ENCODE measurements around the gene GRAMD2B. TPM values are rescaled to one million over a fixed set of nuclear protein-coding genes. Genes with fewer than 3 reads are reported as not detected.
"Not testable (repeated sequence)": the region's sequence is repeated elsewhere in the genome, so short reads cannot be mapped to it uniquely, and the experiment has no call there.

The GRAMD2B gene
- total and polyA plus RNA-seq, 5 donors: 13.0 to 45.4 (median 33.6) TPM

DNA sequence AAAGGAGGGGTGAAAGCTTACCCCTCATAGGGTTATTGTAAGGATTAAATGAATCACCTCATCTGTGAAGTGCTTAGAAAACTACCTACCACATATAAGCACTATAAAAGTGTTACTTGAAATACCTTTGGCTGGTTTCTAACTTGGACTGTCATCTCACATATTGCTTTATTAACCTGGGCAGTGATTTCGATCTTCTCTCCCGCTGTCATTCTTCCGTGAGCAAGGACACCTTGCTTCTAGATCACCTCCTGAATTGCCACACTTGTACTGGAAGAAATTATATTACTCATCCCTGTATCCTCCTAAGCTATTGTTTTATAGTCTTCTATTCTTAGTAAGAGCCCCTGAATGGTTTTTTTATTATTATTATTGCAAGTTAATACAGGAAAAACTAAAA, 34.0 kb upstream of the GRAMD2B start:
- ATAC-seq (no peak), DNase-seq (no peak)
- no peak overlapping the region for H3K27ac ChIP-seq (ENCODE audit: low read length)
- H3K4me3 ChIP-seq (ENCODE audit: low read length): no peak overlapping the region
- no peaks in the 10 kb centered on the region for H3K27me3 ChIP-seq (ENCODE audit: control insufficient read depth, insufficient read depth)
- H3K4me1 ChIP-seq (ENCODE audit: control insufficient read depth, insufficient read depth, low read length): peaks cover 2% of the 10 kb centered on the region
- 71% methylated on average over 3 of the region's 3 CpGs for WGBS
- H3K9me3 ChIP-seq (ENCODE audit: control insufficient read depth, low read length): no peaks in the 10 kb centered on the region
- intact Hi-C loops (cut with DNase I): no loop called here

DNA sequence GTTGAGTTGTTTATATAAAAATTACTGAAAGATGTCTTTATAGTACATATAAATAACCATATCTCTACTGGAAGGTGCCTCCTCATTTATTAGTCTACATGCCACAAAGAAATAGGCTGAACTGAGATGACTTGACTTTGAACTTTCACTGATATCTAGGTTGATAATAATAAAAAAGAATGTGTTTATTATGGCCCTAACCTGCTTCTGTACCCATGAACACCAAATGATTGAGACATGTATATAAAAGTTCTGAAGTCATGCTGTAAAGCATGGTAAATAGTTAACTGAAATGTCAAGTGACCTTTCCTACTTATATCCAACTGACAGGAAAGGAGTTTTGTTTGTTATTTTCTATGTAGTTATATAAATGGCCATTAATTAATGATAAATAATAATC, 33.2 kb upstream of the GRAMD2B start:
- Histone ChIP-seq H3K27ac (ENCODE audit: low read length) (no peak overlapping the region), H3K4me3 (ENCODE audit: low read length) (no peak overlapping the region), H3K4me1 (ENCODE audit: control insufficient read depth, insufficient read depth, low read length) (no peaks in the 10 kb centered on the region), H3K27me3 (ENCODE audit: control insufficient read depth, insufficient read depth) (no peaks in the 10 kb centered on the region), H3K9me3 (ENCODE audit: control insufficient read depth, low read length) (no peaks in the 10 kb centered on the region)
- DNase-seq: no peak
- ATAC-seq: no peak
- intact Hi-C loops (cut with DNase I): no loop called here

DNA sequence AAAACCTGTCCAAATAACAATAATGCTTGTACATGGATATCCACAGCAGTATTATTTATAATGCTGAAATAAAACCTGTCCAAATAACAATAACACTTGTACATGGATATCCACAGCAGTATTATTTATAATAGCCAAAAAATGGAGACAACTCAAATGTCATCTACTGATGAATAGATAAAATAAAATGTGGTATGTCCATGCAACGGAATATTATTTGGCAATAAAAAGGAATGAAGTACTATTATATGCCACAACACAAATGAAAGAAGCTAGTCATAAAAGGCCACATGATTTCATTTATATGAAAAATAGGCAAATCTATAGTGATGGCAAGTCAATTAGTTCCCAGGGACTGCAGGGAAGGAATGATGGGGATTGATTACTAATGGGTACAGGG, 31.8 kb upstream of the GRAMD2B start:
- Histone ChIP-seq H3K9me3 (ENCODE audit: control insufficient read depth, low read length) (no peaks in the 10 kb centered on the region), H3K27ac (ENCODE audit: low read length) (no peak overlapping the region), H3K4me3 (ENCODE audit: low read length) (no peak overlapping the region), H3K4me1 (ENCODE audit: control insufficient read depth, insufficient read depth, low read length) (no peaks in the 10 kb centered on the region), H3K27me3 (ENCODE audit: control insufficient read depth, insufficient read depth) (no peaks in the 10 kb centered on the region)
- ATAC-seq (no peak), DNase-seq (no peak)
- intact Hi-C loops (cut with DNase I): no loop called here
- 94% methylated on average over 1 of the region's 1 CpG for WGBS

DNA sequence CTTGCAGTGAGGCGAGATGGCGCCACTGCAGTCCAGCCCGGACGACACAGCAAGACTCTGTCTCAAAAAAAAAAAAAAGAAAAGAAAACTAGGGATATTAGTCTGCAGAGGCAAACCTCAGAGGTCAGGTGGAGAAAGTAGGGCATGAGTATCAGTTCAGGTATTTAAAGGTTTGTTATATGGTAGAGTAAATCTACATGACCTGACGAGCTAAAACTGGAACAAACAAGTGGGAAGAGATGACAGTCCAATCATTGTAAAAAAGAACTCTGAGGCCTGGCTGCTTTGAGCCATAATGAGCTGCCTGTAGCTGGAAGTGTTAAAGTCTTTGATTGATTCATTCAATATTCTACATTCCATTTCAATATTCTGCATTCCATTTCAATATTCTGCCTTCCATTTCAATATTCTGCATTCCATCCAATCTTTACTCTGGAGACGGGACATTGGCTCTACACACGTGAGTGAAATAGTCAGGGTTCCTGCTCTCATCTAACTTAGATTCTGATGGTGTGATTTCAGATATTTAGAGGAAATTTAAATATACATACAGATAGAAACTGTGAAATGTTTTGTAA, 28.9 kb upstream of the GRAMD2B start:
- H3K4me1 ChIP-seq (ENCODE audit: control insufficient read depth, insufficient read depth, low read length): no peaks in the 10 kb centered on the region
- no peak for ATAC-seq
- no peak for DNase-seq
- no peak overlapping the region for H3K4me3 ChIP-seq (ENCODE audit: low read length)
- no peaks in the 10 kb centered on the region for H3K9me3 ChIP-seq (ENCODE audit: control insufficient read depth, low read length)
- no peak overlapping the region for H3K27ac ChIP-seq (ENCODE audit: low read length)
- WGBS: 74% methylated on average over 7 of the region's 7 CpGs
- intact Hi-C loops (cut with DNase I): no loop called here
- H3K27me3 ChIP-seq (ENCODE audit: control insufficient read depth, insufficient read depth): no peaks in the 10 kb centered on the region

DNA sequence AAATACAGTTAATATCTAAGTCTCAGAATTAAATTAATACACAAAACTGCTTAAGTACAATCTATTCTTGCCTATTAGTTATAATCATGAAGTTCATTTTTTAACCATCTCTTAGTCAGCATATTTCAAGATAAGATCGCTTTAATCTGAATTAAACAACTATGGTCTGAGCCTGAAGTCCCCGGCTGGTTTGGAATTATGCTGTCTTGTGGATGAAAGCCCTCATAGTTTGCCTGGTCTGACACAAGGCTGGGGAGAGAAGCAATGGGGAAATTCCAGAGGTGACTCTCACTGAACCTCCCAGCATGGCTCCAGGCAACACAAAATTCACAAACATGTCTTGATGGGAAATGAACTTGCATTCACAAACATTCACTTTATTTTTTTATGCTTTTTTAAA, 28.0 kb upstream of the GRAMD2B start:
- DNase-seq (no peak), ATAC-seq (no peak)
- 62% methylated on average over 2 of the region's 2 CpGs for WGBS
- Histone ChIP-seq H3K27ac (ENCODE audit: low read length) (no peak overlapping the region), H3K9me3 (ENCODE audit: control insufficient read depth, low read length) (no peaks in the 10 kb centered on the region), H3K4me1 (ENCODE audit: control insufficient read depth, insufficient read depth, low read length) (no peaks in the 10 kb centered on the region), H3K4me3 (ENCODE audit: low read length) (no peak overlapping the region), H3K27me3 (ENCODE audit: control insufficient read depth, insufficient read depth) (no peaks in the 10 kb centered on the region)
- intact Hi-C loops (cut with DNase I): no loop called here

DNA sequence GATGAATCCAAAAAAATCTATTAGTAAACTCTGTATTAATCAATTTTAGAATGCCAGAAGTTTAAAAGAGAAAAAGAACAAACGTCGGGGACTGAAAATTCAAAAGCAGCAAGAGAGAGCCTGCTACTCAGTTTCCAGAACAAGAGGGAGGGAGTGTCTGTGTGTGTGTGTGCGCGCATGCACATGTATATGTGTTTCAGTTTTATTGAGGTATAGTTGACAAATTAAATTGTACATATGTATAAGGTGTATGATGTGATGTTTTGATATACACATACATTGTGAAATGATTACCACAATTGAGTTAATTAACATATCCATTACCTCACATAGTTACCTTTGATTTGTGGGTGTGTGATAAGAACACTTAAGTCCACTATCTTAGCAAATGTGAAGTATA, 27.6 kb upstream of the GRAMD2B start:
- intact Hi-C loops (cut with DNase I): no loop called here
- no peaks in the 10 kb centered on the region for H3K4me1 ChIP-seq (ENCODE audit: control insufficient read depth, insufficient read depth, low read length)
- no peaks in the 10 kb centered on the region for H3K27me3 ChIP-seq (ENCODE audit: control insufficient read depth, insufficient read depth)
- H3K4me3 ChIP-seq (ENCODE audit: low read length): no peak overlapping the region
- H3K9me3 ChIP-seq (ENCODE audit: control insufficient read depth, low read length): no peaks in the 10 kb centered on the region
- no peak for DNase-seq
- ATAC-seq: no peak
- H3K27ac ChIP-seq (ENCODE audit: low read length): no peak overlapping the region
- WGBS: 86% methylated on average over 4 of the region's 4 CpGs

DNA sequence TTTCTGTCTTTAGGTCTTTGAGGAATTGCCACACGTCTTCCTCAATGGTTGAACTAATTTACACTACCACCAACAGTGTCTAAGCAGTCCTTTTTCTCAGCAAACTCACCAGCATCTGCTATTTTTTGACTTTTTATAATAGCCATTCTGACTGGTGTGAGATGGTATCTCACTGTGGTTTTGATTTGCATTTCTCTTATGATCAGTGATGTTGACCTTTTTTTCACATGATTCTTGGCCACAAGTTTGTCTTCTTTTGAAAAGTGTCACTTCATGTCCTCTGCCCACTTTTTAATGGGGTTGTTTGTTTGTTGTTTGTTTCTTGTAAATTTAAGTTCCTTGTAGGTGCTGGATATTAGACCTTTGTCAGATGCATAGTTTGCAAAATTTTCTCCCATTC, 26.5 kb upstream of the GRAMD2B start:
- H3K27me3 ChIP-seq (ENCODE audit: control insufficient read depth, insufficient read depth); H3K9me3 ChIP-seq (ENCODE audit: control insufficient read depth, low read length); ATAC-seq; H3K4me1 ChIP-seq (ENCODE audit: control insufficient read depth, insufficient read depth, low read length); DNase-seq; intact Hi-C loops (cut with DNase I); H3K4me3 ChIP-seq (ENCODE audit: low read length); H3K27ac ChIP-seq (ENCODE audit: low read length): not testable (repeated sequence)
- 89% methylated on average over 1 of the region's 1 CpG for WGBS

DNA sequence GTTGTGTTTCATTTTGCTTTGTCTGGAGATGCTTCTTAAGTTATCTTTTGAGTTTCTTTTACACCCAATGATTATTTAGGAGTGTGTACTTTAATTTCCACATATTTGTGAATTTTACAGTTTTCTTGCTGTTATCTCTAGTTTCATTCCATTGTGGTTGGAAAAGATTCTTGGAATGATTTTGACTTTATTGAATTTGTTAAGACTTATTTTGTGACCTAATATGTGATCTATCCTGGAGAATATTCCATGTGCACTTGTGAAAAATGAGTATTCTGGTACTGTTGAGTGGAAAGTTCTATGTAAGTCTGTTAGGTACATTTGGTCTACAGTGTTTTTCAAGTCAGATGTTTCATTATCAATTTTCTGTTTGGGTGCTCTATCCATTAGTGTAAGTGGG, 24.4 kb upstream of the GRAMD2B start:
- ATAC-seq: no peak
- intact Hi-C loops (cut with DNase I): no loop called here

DNA sequence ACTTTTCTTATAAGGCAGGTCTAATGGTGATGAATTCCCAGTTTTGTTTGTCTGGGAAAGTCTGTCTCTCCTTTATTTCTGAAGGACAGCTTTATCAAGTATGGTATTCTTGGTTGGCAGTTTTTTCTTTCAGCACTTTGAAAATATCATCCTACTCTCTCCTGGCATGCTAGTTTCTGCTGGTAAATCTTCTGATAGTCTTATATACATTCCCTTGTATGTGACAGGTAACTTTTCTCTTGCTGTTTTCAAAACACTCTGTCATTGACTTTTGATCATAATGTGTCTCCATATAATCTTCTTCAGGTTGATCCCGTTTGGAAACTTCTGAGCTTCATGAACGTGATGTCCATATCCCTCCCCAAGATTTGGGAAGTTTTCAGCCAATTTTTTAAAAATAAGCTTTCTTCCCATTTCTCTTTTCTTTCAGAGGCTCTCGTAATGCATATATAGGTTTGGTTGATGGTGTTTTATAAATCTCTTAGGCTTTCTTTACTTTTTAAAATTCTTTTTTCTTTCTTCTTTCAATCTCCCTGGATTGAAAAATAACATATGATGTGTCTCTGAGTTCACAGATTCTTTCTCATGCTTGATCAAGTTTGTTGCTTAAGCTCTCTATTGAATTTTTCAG, 22.5 kb upstream of the GRAMD2B start:
- H3K27me3 ChIP-seq (ENCODE audit: control insufficient read depth, insufficient read depth): no peaks in the 10 kb centered on the region
- intact Hi-C loops (cut with DNase I): no loop called here
- WGBS: 91% methylated on average over 3 of the region's 3 CpGs
- no peak for ATAC-seq
- no peaks in the 10 kb centered on the region for H3K9me3 ChIP-seq (ENCODE audit: control insufficient read depth, low read length)
- no peak overlapping the region for H3K27ac ChIP-seq (ENCODE audit: low read length)
- no peak overlapping the region for H3K4me3 ChIP-seq (ENCODE audit: low read length)
- no peaks in the 10 kb centered on the region for H3K4me1 ChIP-seq (ENCODE audit: control insufficient read depth, insufficient read depth, low read length)
- DNase-seq: no peak

More for the DNA sequence above, 24.4 kb upstream of the GRAMD2B start:
- Histone ChIP-seq H3K27ac (ENCODE audit: low read length) (no peak overlapping the region), H3K9me3 (ENCODE audit: control insufficient read depth, low read length) (no peaks in the 10 kb centered on the region), H3K4me3 (ENCODE audit: low read length) (no peak overlapping the region), H3K27me3 (ENCODE audit: control insufficient read depth, insufficient read depth) (no peaks in the 10 kb centered on the region), H3K4me1 (ENCODE audit: control insufficient read depth, insufficient read depth, low read length) (no peaks in the 10 kb centered on the region)
- no peak for DNase-seq

DNA sequence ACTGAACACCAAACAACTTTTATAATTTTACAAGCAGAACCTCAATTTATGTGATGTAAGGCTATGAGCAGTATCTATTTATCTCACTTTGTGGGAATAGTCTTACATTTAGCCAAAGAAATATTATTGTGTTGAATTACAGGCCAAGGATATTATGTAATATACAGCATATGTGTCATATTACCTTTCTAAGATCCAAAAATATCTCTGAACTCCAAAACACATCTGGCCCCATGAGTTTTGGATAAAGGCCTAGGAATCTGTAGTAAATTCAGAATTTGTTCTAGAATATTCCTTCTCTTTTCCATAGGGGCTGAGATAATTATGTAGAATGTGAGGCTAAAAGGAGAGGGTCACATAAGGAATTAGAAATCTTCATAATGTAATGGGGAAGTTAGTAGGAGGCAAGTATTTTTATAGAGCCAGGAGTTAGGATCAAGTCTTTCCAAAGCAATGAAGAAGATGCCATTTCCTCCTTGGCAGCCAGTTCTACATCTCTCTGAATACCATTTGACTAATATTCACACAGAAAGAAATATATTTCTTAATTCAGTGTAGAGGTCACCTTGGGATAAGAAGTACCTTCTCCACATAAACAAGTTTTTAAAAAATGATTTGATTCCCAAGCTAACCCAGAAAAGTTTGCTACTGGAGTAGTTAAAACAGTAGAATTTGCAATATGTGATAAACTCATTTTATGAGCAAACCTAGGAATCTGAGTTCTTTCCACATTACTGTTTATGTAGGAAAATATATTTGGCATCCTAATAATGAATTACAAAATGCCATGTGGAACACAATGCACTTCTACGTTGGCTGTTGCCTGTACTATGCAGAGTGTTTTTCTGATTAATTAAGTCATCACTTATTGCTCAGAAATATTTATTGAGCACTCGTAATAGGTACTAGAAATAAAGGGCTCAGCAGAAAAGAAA, 20.3 kb upstream of the GRAMD2B start:
- DNase-seq (no peak), ATAC-seq (no peak)
- intact Hi-C loops (cut with DNase I): no loop called here
- WGBS: 61% methylated on average over 2 of the region's 2 CpGs
- H3K27me3 ChIP-seq (ENCODE audit: control insufficient read depth, insufficient read depth): no peaks in the 10 kb centered on the region
- no peaks in the 10 kb centered on the region for H3K4me1 ChIP-seq (ENCODE audit: control insufficient read depth, insufficient read depth, low read length)
- no peak overlapping the region for H3K4me3 ChIP-seq (ENCODE audit: low read length)
- H3K27ac ChIP-seq (ENCODE audit: low read length): no peak overlapping the region
- no peaks in the 10 kb centered on the region for H3K9me3 ChIP-seq (ENCODE audit: control insufficient read depth, low read length)

DNA sequence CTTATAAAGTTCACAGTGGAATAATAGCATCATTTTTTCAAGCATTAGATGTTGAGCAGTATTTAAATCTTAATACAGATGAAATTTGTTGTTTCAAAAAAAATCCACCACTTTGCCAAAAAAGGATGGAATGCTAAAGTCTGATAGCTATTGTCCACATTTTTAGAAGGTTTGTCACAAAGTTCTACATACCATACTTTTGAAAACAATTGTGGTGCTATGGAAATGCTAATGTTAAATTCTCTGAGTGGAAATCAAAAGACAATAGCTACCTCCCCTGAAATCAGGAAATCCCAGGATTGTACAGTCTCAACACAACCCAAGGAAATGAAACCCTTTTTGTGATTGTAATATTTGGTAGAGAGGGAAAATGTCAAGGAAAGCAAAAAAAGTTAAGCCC, 19.3 kb upstream of the GRAMD2B start:
- Histone ChIP-seq H3K27ac (ENCODE audit: low read length) (no peak overlapping the region), H3K27me3 (ENCODE audit: control insufficient read depth, insufficient read depth) (no peaks in the 10 kb centered on the region), H3K4me1 (ENCODE audit: control insufficient read depth, insufficient read depth, low read length) (no peaks in the 10 kb centered on the region), H3K4me3 (ENCODE audit: low read length) (no peak overlapping the region), H3K9me3 (ENCODE audit: control insufficient read depth, low read length) (no peaks in the 10 kb centered on the region)
- intact Hi-C loops (cut with DNase I): no loop called here
- ATAC-seq (no peak), DNase-seq (no peak)

Measured in right cardiac atrium (tissue), 5 donors.